Nephron progenitor cell (in vitro differentiated cells): ENCODE results near the gene G0S2.

Experiments
- DNase-seq: peaks from one replicate; pipeline ENCODE4 v3.0.0; 2021
- H3K27ac Mint-ChIP-seq: 2 replicates; pipeline ENCODE4 v1.8.0; 2021; ENCODE audit warnings: mild to moderate bottlenecking, moderate library complexity, mixed read lengths
- H3K27me3 Mint-ChIP-seq: 2 replicates; pipeline ENCODE4 v1.8.0; 2021; ENCODE audit warnings: mild to moderate bottlenecking, low read depth, mixed read lengths; ENCODE audit not compliant: poor library complexity
- H3K36me3 Mint-ChIP-seq: 2 replicates; pipeline ENCODE4 v1.8.0; 2021; ENCODE audit warnings: low read depth, mixed read lengths
- H3K4me1 Mint-ChIP-seq: 2 replicates; pipeline ENCODE4 v1.8.0; 2021; ENCODE audit warnings: mixed read lengths
- H3K4me3 Mint-ChIP-seq: 2 replicates; pipeline ENCODE4 v1.8.0; 2021; ENCODE audit warnings: mild to moderate bottlenecking, moderate library complexity, mixed read lengths
- H3K9me3 Mint-ChIP-seq: 2 replicates; pipeline ENCODE4 v1.8.0; 2021; ENCODE audit warnings: mild to moderate bottlenecking, moderate library complexity, mixed read lengths
- CTCF ChIP-seq: fragments of 200-600 bp; sonication (generic); IDR thresholded peaks from 2 replicates; pipeline ENCODE4 v1.5.0; 2021; ENCODE audit warnings: antibody characterized with exemption

G0S2 gene

GRCh38 chr1:209678981-209679539, 3.8 kb downstream of the G0S2 start:
- DNase-seq: no peak
- H3K27ac Mint-ChIP-seq: no peak overlapping the region
- peaks cover 14% of the 10 kb centered on the region for H3K36me3 Mint-ChIP-seq
- peaks cover 35% of the 10 kb centered on the region for H3K4me1 Mint-ChIP-seq
- peaks cover 87% of the 10 kb centered on the region for H3K27me3 Mint-ChIP-seq
- TF ChIP-seq CTCF: no peak
- H3K9me3 Mint-ChIP-seq: no peaks in the 10 kb centered on the region
- H3K4me3 Mint-ChIP-seq: no peak overlapping the region

GRCh38 chr1:209685821-209686220, 10.6 kb downstream of the G0S2 start:
- no peak for TF ChIP-seq CTCF
- Mint-ChIP-seq H3K4me3 (no peak overlapping the region), H3K9me3 (no peaks in the 10 kb centered on the region), H3K36me3 (no peaks in the 10 kb centered on the region), H3K27me3 (peaks cover 51% of the 10 kb centered on the region), H3K27ac (no peak overlapping the region), H3K4me1 (no peaks in the 10 kb centered on the region)
- DNase-seq: no peak

- no peak overlapping the region for H3K4me3 Mint-ChIP-seq
Measured at GRCh38 chr1:209686322-209686721, 11.1 kb downstream of the G0S2 start.

GRCh38 chr1:209688746-209689234, 13.6 kb downstream of the G0S2 start:
- Mint-ChIP-seq H3K27me3 (peaks cover 41% of the 10 kb centered on the region), H3K36me3 (no peaks in the 10 kb centered on the region), H3K4me3 (no peak overlapping the region), H3K9me3 (no peaks in the 10 kb centered on the region), H3K4me1 (peaks cover 10% of the 10 kb centered on the region), H3K27ac (no peak overlapping the region)
- TF ChIP-seq CTCF: no peak
- DNase-seq: no peak

More at GRCh38 chr1:209686322-209686721, 11.1 kb downstream of the G0S2 start:
- no peak overlapping the region for H3K27ac Mint-ChIP-seq
- no peaks in the 10 kb centered on the region for H3K9me3 Mint-ChIP-seq
- H3K4me1 Mint-ChIP-seq: no peaks in the 10 kb centered on the region
- H3K27me3 Mint-ChIP-seq: peaks cover 46% of the 10 kb centered on the region
- DNase-seq: no peak
- H3K36me3 Mint-ChIP-seq: no peaks in the 10 kb centered on the region
- TF ChIP-seq CTCF: no peak

- Mint-ChIP-seq H3K4me3 (no peak overlapping the region), H3K27me3 (peaks cover 44% of the 10 kb centered on the region), H3K9me3 (no peaks in the 10 kb centered on the region), H3K4me1 (peaks cover 10% of the 10 kb centered on the region), H3K36me3 (no peaks in the 10 kb centered on the region), H3K27ac (no peak overlapping the region)
- TF ChIP-seq CTCF: no peak
- no peak for DNase-seq
Measured at GRCh38 chr1:209689477-209689876, 14.3 kb downstream of the G0S2 start.

GRCh38 chr1:209691237-209691636, 16.0 kb downstream of the G0S2 start:
- H3K4me1 Mint-ChIP-seq: peaks cover 10% of the 10 kb centered on the region
- TF ChIP-seq CTCF: no peak
- no peak overlapping the region for H3K27ac Mint-ChIP-seq
- no peak overlapping the region for H3K4me3 Mint-ChIP-seq
- no peaks in the 10 kb centered on the region for H3K9me3 Mint-ChIP-seq
- no peaks in the 10 kb centered on the region for H3K36me3 Mint-ChIP-seq
- DNase-seq: no peak
- H3K27me3 Mint-ChIP-seq: peaks cover 57% of the 10 kb centered on the region
